Endothelial cell (in vitro differentiated cells): Measurements from ENCODE around the gene ADGRV1. TPM values are rescaled to one million over a fixed set of nuclear protein-coding genes. Genes with fewer than 3 reads are reported as not detected.

ENCODE experiments used
- DNase-seq: peaks from one replicate; pipeline ENCODE4 v3.0.0; 2021; ENCODE audit warnings: low spot score
- H3K27ac Mint-ChIP-seq: one replicate; pipeline ENCODE4 v1.8.0; 2021; ENCODE audit warnings: mixed read lengths, inconsistent platforms; ENCODE audit not compliant: unreplicated experiment
- H3K27me3 Mint-ChIP-seq: one replicate; pipeline ENCODE4 v1.8.0; 2021; ENCODE audit warnings: mild to moderate bottlenecking, moderate library complexity, mixed read lengths, inconsistent platforms; ENCODE audit not compliant: unreplicated experiment
- H3K36me3 Mint-ChIP-seq: one replicate; pipeline ENCODE4 v1.8.0; 2021; ENCODE audit warnings: mild to moderate bottlenecking, low read depth, mixed read lengths, inconsistent platforms; ENCODE audit not compliant: unreplicated experiment
- H3K4me1 Mint-ChIP-seq: one replicate; pipeline ENCODE4 v1.8.0; 2021; ENCODE audit warnings: mild to moderate bottlenecking, mixed read lengths, inconsistent platforms; ENCODE audit not compliant: unreplicated experiment
- H3K4me3 Mint-ChIP-seq: one replicate; pipeline ENCODE4 v1.8.0; 2021; ENCODE audit warnings: mild to moderate bottlenecking, mixed read lengths, inconsistent platforms; ENCODE audit not compliant: unreplicated experiment
- H3K9me3 Mint-ChIP-seq: one replicate; pipeline ENCODE4 v1.8.0; 2021; ENCODE audit warnings: mixed read lengths, inconsistent platforms; ENCODE audit not compliant: unreplicated experiment
- CTCF ChIP-seq: fragments of 200-600 bp; sonication (generic); IDR thresholded peaks from one replicate; pipeline ENCODE4 v1.5.0; 2021; ENCODE audit warnings: antibody characterized with exemption; ENCODE audit not compliant: unreplicated experiment
- total RNA-seq: library from RNA; stranded (reverse); fragmentation: NEBNext Ultra II Directional; extraction: Animal tissue kit (Norgen Biotek cat#: 25700); gene quantifications from one replicate; pipeline ENCODE4 v1.2.1, GENCODE V29; 2021; ENCODE audit not compliant: unreplicated experiment

The ADGRV1 gene
- total RNA-seq, 1 donor from 2014 or later = 23.1 TPM

DNA sequence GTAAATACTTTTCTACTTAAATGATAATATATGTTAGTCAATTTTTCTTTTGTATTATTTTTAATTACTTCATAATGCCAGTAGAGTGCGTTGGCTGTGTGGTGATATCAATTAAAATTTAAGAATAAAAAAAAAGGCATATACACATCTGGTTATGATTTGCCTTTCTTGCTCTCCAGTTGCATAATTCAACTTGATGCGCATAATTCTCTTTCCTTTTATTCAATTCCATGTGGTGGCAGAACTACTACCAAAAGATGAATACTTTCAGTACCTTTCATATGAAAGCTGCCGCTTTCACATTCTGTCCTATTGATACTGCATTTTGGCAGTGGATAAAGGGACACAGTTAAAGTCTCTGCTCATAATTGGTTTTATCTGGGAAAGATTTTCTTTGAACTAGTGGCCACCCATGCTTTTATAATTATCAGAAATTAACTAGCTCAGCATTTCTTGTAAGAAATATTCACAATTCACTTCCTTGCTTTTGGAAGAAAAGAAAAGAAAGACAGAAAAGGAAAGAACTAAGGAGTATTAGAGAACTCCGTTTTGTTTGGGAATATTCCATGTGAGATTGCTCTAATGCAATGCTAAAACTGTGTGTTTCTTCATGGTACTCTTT lies 12.3 kb upstream of the ADGRV1 start:
- Mint-ChIP-seq H3K9me3 (no peaks in the 10 kb centered on the region), H3K4me3 (no peak overlapping the region), H3K4me1 (no peaks in the 10 kb centered on the region), H3K36me3 (no peaks in the 10 kb centered on the region), H3K27me3 (no peaks in the 10 kb centered on the region), H3K27ac (no peak overlapping the region)
- DNase-seq = no peak
- no peak for TF ChIP-seq CTCF

GRCh38 chr5:90547072-90547536 lies 11.5 kb upstream of the ADGRV1 start:
- Mint-ChIP-seq H3K4me1 (peaks cover 4% of the 10 kb centered on the region), H3K27ac (no peak overlapping the region), H3K27me3 (no peaks in the 10 kb centered on the region), H3K4me3 (no peak overlapping the region), H3K36me3 (no peaks in the 10 kb centered on the region), H3K9me3 (no peaks in the 10 kb centered on the region)
- DNase-seq = no peak
- TF ChIP-seq CTCF = no peak

DNA sequence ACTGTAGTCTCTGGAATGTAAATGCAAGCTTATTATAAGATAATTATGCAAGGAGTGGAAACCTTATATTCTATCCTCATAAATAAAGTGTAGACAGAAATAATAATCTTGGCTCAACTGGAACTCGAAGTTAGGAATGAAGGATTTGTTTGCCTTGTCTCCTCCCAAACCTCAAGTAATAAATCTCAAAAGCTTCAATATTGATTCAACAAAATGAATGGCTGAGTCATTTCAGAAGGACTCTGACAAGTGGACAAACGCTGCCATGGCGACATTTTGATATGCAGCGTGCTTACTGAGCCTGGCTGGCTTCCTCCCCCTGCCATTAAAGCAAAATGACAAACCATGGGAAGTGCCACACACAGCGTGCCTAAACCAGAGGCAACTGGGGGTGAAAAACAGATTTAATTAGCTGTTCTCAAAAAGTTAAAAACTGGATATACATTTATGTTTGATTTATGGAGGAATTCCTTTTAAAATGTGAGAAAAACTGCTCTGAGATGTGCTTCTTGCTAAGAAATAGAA lies 10.5 kb upstream of the ADGRV1 start:
- Mint-ChIP-seq H3K4me1 (peaks cover 5% of the 10 kb centered on the region), H3K9me3 (no peaks in the 10 kb centered on the region), H3K4me3 (no peak overlapping the region), H3K27me3 (no peaks in the 10 kb centered on the region), H3K36me3 (no peaks in the 10 kb centered on the region), H3K27ac (no peak overlapping the region)
- no peak for TF ChIP-seq CTCF
- no peak for DNase-seq

GRCh38 chr5:90549223-90549622 lies 9.4 kb upstream of the ADGRV1 start:
- Mint-ChIP-seq H3K9me3 (no peaks in the 10 kb centered on the region), H3K4me3 (no peak overlapping the region), H3K36me3 (no peaks in the 10 kb centered on the region)

More at GRCh38 chr5:90549223-90549622, 9.4 kb upstream of the ADGRV1 start:
- DNase-seq = no peak
- Mint-ChIP-seq H3K4me1 (peaks cover 10% of the 10 kb centered on the region), H3K27ac (no peak overlapping the region), H3K27me3 (no peaks in the 10 kb centered on the region)
- TF ChIP-seq CTCF = no peak
